AG10803 (cell line): ENCODE results near the gene TAF8.

Experiments
- DNase-seq: peaks from one replicate; pipeline ENCODE4 v3.0.0; 2010; ENCODE audit warnings: low read depth
- H3K4me3 ChIP-seq: 2 replicates; pipeline ENCODE4 v1.5.1; 2011; ENCODE audit warnings: mild to moderate bottlenecking, low read length, control low read depth
- TF ChIP-seq, protein P1 (sequence below): conservative IDR thresholded peaks from 2 replicates; pipeline ENCODE4 v1.5.1; 2011; ENCODE audit warnings: mild to moderate bottlenecking, low read length, control low read depth, inconsistent platforms

TAF8 gene

DNA sequence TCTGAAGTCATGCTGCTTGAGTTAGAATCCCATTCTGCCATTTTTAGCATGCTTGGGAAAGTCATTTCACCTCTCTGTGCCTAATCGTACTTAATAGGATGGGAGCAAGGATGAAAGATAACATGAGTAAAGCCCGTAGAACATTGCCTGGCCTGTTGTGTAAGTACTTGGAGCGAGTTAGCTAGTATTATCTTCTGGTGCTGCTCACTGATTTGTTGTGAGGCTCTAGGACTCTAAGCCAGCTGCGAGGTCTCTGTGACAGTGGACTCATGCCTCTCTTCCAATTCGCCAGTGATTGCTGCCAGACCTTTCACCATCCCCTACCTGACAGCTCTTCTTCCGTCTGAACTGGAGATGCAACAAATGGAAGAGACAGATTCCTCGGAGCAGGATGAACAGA is 17.8 kb downstream of the TAF8 start:
- TF ChIP-seq, protein P1, sequence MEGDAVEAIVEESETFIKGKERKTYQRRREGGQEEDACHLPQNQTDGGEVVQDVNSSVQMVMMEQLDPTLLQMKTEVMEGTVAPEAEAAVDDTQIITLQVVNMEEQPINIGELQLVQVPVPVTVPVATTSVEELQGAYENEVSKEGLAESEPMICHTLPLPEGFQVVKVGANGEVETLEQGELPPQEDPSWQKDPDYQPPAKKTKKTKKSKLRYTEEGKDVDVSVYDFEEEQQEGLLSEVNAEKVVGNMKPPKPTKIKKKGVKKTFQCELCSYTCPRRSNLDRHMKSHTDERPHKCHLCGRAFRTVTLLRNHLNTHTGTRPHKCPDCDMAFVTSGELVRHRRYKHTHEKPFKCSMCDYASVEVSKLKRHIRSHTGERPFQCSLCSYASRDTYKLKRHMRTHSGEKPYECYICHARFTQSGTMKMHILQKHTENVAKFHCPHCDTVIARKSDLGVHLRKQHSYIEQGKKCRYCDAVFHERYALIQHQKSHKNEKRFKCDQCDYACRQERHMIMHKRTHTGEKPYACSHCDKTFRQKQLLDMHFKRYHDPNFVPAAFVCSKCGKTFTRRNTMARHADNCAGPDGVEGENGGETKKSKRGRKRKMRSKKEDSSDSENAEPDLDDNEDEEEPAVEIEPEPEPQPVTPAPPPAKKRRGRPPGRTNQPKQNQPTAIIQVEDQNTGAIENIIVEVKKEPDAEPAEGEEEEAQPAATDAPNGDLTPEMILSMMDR: no peak
- H3K4me3 ChIP-seq: no peak overlapping the region
- no peak for DNase-seq

DNA sequence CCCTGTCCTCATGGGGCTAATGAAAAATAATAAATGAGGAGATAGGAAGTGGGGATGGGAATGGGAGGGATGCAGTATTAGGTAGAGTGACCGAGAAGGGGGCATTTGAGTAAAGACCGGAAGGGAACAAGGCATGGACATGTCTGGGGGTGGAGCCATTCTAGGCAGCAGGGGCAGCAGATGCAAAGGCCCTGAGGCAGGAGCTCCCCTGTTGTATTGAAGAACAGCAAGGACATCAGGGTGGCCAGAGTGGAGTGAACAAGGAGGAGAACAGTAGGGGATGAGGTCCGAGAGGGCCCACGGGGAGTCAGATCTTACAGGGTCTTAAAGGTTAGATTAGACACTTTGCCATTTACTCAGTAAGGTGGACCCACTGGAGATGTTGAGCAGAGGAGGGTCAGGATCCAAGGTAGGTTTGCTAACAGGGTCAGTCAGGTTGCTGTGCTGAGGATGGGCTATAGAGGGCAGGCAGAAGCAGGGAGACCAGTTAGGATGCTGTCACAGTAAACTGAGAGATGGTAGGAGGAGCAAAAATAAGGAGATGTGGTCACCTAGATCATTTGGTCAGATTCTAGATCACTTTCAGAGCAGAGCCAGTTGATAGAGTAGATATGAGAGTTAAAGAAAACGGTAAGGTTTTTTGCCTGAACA is 18.7 kb downstream of the TAF8 start:
- TF ChIP-seq, protein P1: no peak
- DNase-seq: no peak
- H3K4me3 ChIP-seq: no peak overlapping the region

DNA sequence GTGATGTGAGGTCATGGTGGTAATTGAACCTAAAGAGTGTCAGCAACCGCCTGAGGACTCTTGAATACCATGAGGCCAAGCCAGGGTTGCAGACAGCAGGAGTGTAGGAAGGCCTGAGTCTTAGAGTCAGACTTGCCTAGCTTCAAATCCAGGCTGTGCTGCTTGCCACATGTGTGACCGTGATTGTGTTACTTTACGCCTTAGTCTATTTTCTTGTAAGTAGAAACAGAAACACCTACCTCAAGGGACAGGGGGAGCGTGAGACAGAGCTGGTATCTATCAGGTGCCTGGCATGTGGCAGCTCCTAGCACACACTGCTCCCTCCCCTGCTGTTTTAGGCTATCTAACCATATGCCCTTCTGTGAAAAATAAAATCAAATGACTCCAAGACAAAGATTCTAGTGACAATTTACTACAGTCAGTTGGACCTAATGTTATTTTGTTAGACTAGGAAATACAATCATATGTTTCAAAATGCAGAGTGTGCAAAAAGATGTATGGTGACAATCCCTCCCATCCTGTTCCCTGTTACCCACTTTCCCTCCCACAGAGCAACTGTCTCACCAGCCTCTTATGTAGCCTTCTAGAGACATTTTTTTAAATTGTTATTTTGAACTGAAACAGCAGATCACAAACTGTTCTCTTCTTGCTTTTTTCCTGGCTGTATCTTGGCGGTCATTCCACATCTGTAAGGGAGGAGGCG is 21.7 kb downstream of the TAF8 start:
- no peak overlapping the region for H3K4me3 ChIP-seq
- TF ChIP-seq, protein P1: no peak
- DNase-seq: no peak

DNA sequence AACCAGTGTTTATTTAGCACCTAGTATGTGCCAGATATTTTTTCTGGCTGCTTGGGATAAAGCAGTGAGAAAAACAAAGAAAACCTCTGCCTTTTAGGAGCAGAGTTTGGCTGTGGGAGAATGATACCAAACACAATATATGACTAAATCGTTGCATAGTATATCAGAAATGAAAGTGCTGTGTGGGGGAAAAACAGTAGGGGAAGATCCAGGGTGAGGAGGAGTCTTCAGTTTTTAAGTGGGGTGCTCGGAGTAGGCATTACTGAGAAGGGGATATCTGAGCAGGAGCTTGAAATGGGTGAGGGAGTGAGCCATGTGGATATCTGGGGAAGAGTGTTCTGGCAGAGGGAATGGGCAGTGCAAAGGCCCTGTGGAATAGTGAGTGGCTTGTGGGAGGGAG is 23.0 kb downstream of the TAF8 start:
- no peak overlapping the region for H3K4me3 ChIP-seq
- no peak for DNase-seq
- TF ChIP-seq, protein P1: no peak

DNA sequence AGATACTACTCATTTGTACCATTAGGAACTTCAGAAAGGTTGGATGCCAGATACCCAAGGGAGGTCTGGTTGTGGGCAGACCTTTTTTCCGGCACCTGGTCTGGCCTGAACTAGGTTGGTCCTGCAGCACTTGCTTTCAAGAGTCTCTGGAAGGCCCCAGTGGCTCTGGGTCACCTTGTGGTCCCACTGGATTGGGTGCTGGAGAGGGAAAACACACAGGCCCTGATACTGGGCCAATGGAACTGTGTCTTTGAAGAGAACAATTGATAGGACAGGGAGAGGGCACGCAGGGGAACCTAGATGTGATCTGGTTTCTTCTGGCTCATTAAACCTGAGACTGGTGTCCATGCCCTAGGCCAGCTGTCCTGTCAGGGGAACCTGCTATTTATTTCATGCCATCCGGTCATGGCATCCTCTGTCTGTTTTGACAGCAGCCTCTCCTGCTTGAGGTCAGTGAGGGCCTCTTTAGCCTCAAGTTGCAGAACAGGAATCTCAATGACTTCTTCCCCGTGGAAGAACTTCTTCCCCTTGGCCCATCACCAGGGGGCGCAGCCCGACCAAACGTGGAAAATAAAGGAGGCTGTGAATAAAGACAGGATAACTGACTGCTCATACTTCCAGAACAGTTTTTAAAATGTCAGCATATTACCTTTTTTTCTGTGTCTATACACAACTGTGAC is 25.0 kb downstream of the TAF8 start:
- no peak overlapping the region for H3K4me3 ChIP-seq
- TF ChIP-seq, protein P1: peak; percentile 98
- peak; percentile 72 for DNase-seq

DNA sequence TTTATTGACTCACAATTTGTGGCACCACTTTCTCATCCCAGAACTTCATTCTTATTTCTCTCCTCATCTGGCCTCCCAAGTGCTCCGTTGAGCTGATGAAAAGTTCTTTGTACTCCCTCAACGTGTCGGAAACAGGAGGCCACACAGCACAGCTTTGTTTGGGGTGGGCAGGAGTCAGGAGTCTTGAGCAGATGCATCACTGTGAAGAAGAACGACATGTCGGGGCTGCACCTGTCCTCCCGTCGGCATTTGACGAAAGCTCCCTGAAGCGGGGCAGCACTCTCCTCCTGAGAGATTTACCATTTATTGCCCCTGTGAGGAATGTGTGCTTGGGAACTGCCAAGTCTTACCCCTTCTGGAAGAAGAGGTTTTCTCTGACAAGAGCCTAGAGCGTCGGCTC is 28.1 kb downstream of the TAF8 start:
- no peak overlapping the region for H3K4me3 ChIP-seq
- TF ChIP-seq, protein P1: no peak
- no peak for DNase-seq
